ENCODE measurements around the gene IGF2BP3.

Gene IGF2BP3

GRCh38 chr7:23369695-23370404 lies 100.4 kb downstream of the IGF2BP3 start:
- H3K9me3 ChIP-seq, result no peaks in the 10 kb centered on the region
- no peaks in the 10 kb centered on the region for H3K36me3 ChIP-seq
- no peaks in the 10 kb centered on the region for H3K27me3 ChIP-seq
- TF ChIP-seq, protein P1, sequence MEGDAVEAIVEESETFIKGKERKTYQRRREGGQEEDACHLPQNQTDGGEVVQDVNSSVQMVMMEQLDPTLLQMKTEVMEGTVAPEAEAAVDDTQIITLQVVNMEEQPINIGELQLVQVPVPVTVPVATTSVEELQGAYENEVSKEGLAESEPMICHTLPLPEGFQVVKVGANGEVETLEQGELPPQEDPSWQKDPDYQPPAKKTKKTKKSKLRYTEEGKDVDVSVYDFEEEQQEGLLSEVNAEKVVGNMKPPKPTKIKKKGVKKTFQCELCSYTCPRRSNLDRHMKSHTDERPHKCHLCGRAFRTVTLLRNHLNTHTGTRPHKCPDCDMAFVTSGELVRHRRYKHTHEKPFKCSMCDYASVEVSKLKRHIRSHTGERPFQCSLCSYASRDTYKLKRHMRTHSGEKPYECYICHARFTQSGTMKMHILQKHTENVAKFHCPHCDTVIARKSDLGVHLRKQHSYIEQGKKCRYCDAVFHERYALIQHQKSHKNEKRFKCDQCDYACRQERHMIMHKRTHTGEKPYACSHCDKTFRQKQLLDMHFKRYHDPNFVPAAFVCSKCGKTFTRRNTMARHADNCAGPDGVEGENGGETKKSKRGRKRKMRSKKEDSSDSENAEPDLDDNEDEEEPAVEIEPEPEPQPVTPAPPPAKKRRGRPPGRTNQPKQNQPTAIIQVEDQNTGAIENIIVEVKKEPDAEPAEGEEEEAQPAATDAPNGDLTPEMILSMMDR (IDR thresholded peaks at IDR 0.05), result no peak
- no peak overlapping the region for H3K27ac ChIP-seq
- no peak overlapping the region for H3K4me3 ChIP-seq (ENCODE audit: low read depth in 1 of 2, low read length in 1 of 2)
- H3K4me1 ChIP-seq (ENCODE audit: control insufficient read depth in 1 of 2, insufficient read depth in 1 of 2, low read depth in 1 of 2, low read length in 1 of 2), result no peaks in the 10 kb centered on the region

GRCh38 chr7:23369100-23369499 lies 101.2 kb downstream of the IGF2BP3 start:
- TF ChIP-seq, protein P1 (IDR thresholded peaks at IDR 0.05), result no peak
- Histone ChIP-seq H3K4me3 (ENCODE audit: low read depth in 1 of 2, low read length in 1 of 2) (no peak overlapping the region), H3K36me3 (no peaks in the 10 kb centered on the region), H3K9me3 (no peaks in the 10 kb centered on the region), H3K27me3 (no peaks in the 10 kb centered on the region), H3K27ac (no peak overlapping the region), H3K4me1 (ENCODE audit: control insufficient read depth in 1 of 2, insufficient read depth in 1 of 2, low read depth in 1 of 2, low read length in 1 of 2) (no peaks in the 10 kb centered on the region)

GRCh38 chr7:23358152-23358674 lies 112.1 kb downstream of the IGF2BP3 start:
- Histone ChIP-seq H3K4me1 (ENCODE audit: control insufficient read depth in 1 of 2, insufficient read depth in 1 of 2, low read depth in 1 of 2, low read length in 1 of 2) (peaks cover 6 to 24% of the 10 kb centered on the region in 2 experiments), H3K9me3 (no peaks in the 10 kb centered on the region), H3K27me3 (no peaks in the 10 kb centered on the region), H3K36me3 (no peaks in the 10 kb centered on the region), H3K27ac (no peak overlapping the region), H3K4me3 (ENCODE audit: low read depth in 1 of 2, low read length in 1 of 2) (no peak overlapping the region)
- TF ChIP-seq, protein P1 (IDR thresholded peaks at IDR 0.05), result no peak

DNA sequence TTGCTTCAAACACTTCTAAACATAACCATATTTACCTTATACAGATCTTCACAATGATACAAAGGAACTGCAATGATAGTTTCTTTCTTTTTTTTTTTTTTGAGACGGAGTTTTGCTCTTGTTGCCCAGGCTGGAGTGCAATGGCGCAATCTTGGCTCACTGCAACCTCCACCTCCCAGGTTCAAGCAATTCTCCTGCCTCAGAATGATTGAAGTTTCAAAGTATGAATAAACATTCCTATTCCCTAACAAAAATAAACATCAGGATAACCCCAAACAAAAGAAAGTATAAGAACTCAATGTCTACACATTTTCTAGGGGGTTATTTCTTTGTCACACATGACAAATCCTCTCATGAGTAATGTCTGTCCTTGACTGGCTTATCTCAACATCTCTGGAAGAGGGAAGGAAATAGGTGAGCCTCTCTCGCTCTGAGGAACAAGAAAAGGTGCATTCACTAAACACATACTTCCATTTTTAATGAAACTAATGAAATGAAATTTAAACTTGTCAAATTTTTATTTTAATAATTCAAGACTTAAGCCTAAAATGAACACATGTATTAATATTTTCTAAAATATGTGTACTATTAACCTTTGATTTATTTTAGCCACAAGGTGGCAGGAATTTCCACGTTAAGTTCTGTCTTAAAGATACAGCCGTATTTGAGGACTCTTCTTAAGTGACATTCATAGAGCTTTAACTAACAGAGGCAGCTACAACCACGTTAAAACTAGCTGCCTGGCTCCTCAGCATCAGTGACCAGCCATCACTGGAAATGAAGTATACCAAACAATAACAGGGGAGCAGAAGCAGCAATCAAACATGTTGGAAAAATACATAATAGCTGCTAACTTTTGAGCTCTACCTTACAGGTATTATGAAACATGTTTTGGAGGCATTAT lies 112.8 kb downstream of the IGF2BP3 start:
- TF ChIP-seq, protein P1 (IDR thresholded peaks at IDR 0.05), result no peak
- H3K4me3 ChIP-seq (ENCODE audit: low read depth in 1 of 2, low read length in 1 of 2), result no peak overlapping the region
- no peaks in the 10 kb centered on the region for H3K27me3 ChIP-seq
- peaks cover 6 to 24% of the 10 kb centered on the region in 2 experiments for H3K4me1 ChIP-seq (ENCODE audit: control insufficient read depth in 1 of 2, insufficient read depth in 1 of 2, low read depth in 1 of 2, low read length in 1 of 2)
- H3K36me3 ChIP-seq, result no peaks in the 10 kb centered on the region
- H3K9me3 ChIP-seq, result no peaks in the 10 kb centered on the region
- H3K27ac ChIP-seq, result no peak overlapping the region

DNA sequence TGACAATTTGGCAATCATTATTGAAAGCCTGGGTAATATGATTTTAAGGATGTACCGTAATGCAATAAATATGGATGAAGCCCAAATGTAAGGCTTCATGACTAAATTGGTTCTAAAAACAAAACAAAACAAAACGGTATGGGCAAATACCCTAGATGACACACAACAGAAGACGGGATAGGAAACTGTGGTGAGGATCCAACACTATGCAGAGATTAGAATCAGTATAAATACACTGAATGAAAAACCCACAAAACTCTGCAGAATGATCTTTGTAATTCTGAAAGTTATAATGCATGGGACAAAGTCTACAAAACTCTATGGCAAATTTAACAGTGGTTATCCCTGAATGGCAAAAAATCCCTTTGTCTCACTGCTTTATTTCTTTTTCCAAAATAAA lies 113.6 kb downstream of the IGF2BP3 start:
- H3K9me3 ChIP-seq, result no peaks in the 10 kb centered on the region

More for the DNA sequence above, 113.6 kb downstream of the IGF2BP3 start:
- Histone ChIP-seq H3K36me3 (no peaks in the 10 kb centered on the region), H3K27ac (no peak overlapping the region), H3K4me1 (ENCODE audit: control insufficient read depth in 1 of 2, insufficient read depth in 1 of 2, low read depth in 1 of 2, low read length in 1 of 2) (peaks cover 6 to 24% of the 10 kb centered on the region in 2 experiments), H3K4me3 (ENCODE audit: low read depth in 1 of 2, low read length in 1 of 2) (no peak overlapping the region), H3K27me3 (no peaks in the 10 kb centered on the region)
- TF ChIP-seq, protein P1 (IDR thresholded peaks at IDR 0.05), result no peak

Measured in neutrophil (primary cell).